Hematopoietic multipotent progenitor cell treated with erythropoietin and hydrocortisone succinate and interleukin-3 and kit ligand, for 6 days (in vitro differentiated cells): ENCODE measurements around the gene LHX4.

Experiments
- DNase-seq: peaks from one replicate; pipeline ENCODE4 v3.0.0-alpha.2; 2015

The LHX4 gene

DNA sequence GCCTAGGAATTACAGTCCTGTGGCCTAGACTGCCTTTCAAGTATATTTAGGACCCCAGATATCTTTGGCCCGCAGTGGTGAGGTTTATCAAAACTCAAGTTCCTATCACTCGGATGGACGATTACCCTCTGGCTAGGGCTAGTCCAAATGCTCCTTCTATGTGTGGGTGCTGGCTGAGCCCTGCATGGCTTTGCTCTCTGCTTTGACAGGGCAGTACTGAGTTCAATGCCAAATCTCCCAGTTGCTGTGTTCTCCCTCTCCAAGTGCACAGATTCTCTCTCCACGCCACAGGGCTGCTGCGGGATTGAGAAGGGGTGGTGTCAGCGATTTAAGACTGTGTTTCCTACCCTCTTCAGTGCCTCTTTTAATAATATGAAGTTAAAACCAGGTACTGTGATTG is 97.0 kb downstream of the LHX4 start:
- no peak for DNase-seq
